SK-MEL-5 (cell line): Measurements from ENCODE around the gene GJA1. TPM values are rescaled to one million over a fixed set of nuclear protein-coding genes. Genes with fewer than 3 reads are reported as not detected.

Experiments
- DNase-seq: peaks from one replicate; pipeline ENCODE4 v3.0.0-alpha.2; 2016; ENCODE audit warnings: low read depth, low spot score
- in situ Hi-C: cut with HindIII; loops from 2 replicates; pipeline ENCODE4 v1.10.0; 2016; ENCODE audit warnings: low sequenced_read_pairs, high pct_unique_total_duplicates, low pct_unique_long_range_greater_than_20kb
- small RNA-seq, 2 experiments: library from RNA; depleted of rRNA; stranded (forward); fragments of <200 nt; gene quantifications; one replicate each; pipeline ENCODE3, GENCODE V24; 2014
- total RNA-seq: library from RNA; depleted of rRNA; stranded (reverse); fragments of >200 nt; shearing (Covaris generic); gene quantifications from 2 replicates; pipeline ENCODE4 v1.2.3, GENCODE V29; 2014; rRNA removed

GJA1 gene
- total RNA-seq, 1 experiment from 2014 or later: 0.32 TPM

DNA sequence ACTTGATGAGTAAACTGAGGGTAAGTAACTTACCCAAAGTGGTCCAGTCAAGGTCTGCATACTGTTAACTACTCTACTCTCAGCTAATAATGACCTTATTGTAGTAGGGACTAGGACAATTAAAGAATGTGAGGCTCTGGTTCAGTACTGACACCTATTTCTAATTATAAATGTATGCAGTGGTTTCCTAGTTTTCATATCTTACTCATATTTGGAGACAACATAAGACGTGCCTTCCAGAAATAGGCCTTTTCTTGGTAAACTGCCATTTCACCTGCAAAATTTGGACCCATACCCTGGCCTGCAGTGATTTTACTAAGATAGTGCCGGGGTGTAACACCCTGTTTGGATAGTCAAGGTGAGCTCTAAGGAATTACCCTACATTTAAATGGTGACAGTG, 24.7 kb downstream of the GJA1 start:
- in situ Hi-C loops: no loop called here
- no peak for DNase-seq

DNA sequence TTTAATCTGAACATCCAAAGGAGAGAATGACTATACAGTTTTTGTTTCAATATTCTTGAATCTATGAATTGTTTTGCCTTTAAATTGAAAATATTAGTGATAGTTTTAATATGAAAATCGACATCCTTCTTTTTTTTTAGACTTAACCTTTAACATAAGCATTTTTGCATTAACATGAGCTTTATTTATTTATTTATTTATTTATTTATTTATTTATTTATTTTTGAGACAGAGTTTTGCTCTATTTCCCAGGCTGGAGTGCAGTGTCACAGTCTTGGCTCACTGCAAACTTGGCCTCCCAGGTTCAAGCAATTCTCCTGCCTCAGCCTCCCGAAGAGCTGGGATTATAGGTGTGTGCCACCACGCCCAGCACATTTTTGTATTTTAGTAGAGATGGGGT, 27.6 kb downstream of the GJA1 start:
- in situ Hi-C loops: no loop called here

DNA sequence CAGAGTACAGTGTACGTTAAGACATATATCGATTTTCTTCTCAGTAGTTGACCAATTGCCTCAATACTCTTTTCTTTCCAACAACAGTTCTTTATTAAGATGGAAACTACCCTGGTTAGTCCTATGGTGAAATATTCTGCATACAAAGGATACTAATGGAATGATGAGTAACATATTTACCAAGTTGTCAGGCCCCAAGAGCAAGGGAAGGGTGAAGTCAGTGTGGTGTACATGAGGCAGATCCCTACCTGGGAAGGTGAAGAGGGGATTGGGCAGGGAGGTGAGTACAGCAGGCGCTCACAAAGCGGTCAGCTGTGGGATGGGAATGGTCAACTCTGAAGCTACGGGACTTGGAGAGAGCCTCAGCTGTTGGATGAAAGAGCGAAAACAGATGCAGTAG, 29.7 kb downstream of the GJA1 start:
- peak; percentile 8 for DNase-seq
- in situ Hi-C loops: no loop called here

More for the DNA sequence above, 27.6 kb downstream of the GJA1 start:
- DNase-seq: no peak

DNA sequence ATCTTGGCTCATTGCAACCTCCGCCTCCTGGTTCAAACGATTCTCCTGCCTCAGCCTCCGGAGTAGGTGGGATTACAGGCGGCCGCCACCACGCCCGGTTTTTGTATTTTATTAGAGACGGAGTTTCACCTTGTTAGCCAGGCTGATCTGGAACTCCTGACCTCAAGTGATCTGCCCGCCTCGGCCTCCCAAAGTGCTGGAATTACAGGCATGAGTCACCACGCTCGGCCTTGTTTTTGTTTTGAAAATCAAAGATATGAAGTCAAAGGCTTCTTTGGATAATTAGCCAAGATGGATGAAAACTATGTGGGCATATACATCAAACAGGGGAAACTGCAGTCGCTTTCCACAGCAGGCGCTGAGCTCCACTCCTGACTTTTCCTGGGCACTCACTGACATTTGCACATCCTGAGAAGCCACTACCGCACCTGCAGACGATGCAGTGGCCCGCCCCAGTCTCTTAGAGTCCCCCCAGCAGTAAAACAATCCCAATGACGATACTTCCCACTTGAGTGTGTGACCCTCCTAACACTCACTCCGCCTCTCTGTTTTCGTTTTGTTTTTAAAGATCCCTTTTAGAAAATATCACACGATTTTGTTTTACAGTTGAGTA, 44.1 kb downstream of the GJA1 start:
- in situ Hi-C loops: no loop called here
- DNase-seq: no peak

DNA sequence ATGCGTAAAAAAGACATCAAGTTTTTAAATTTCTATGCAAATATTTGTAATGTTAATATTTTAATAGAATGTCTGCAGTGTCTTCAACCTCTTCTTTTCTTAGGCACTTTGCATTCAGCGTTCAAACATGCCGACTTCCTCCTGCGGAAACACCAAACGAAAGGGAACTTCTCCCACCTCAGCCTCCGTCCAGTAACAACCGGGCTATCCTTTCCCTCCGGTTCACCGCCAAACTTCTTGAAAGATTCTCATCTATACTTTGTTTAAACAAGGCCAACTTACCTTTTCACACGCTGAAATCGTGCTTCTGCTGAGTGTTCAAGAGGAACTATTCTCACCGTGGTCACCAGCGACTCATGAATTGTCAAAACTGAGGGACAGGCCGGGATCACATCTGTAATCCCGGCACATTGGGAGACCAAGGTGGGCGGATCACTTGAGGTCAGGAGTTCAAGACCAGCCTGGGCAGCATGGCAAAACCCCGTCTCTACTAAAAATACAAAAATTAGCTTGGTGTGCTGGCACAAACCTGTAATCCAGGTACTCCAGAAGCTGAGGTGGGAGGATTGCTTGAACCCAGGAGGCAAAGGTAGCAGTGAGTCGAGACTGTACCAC, 44.8 kb downstream of the GJA1 start:
- DNase-seq: no peak

DNA sequence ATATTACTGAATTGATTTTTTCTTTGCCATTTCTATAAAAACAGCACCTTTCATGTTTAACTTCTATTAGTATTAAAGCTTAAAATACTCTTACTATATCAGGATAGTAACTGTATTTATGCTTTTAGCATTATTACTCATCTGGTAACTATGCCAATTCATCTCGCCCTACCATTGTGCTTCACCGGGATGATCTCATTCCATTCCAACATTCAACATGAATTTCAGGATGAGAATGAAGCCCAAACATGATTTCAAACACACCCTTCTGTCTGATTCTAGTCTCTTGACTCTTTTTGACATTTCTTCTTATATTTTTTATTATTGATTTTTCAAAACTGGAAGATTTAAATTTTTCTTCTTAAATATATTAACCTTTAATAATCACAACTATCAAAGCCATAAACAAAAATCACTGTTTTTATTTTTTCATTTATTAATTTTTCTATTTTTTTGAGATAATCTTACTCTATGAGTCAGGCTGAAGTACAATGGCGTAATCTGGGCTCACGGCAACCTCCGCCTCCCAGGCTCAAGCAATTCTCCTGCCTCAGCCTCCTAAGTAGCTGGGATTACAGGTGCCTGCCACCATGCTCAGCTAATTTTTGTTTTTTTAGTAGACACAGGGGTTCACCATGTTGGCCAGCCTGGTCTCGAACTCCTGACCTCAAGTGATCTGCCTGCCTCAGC, 46.7 kb downstream of the GJA1 start:
- DNase-seq: no peak
- in situ Hi-C loops: no loop called here

More for the DNA sequence above, 44.8 kb downstream of the GJA1 start:
- in situ Hi-C loops: no loop called here

DNA sequence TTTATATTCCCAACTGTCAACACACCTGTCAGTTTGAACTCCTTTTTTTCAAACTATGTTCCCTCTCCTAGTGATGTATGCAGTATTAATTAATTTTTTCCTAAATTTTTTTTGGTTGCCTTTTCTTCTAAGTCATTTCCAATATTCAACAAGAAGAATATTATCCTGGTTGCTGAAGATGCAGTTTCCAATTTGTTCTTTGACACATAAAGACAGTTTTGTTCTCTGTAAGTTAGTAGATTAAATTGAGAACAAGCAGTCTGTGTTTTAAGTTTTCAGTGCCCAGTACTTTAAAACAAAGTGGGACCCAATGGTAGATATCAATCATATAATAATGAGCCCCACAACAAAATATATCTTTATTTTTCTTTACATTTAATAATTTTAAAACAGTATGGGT, 47.3 kb downstream of the GJA1 start:
- DNase-seq: peak; percentile 53

DNA sequence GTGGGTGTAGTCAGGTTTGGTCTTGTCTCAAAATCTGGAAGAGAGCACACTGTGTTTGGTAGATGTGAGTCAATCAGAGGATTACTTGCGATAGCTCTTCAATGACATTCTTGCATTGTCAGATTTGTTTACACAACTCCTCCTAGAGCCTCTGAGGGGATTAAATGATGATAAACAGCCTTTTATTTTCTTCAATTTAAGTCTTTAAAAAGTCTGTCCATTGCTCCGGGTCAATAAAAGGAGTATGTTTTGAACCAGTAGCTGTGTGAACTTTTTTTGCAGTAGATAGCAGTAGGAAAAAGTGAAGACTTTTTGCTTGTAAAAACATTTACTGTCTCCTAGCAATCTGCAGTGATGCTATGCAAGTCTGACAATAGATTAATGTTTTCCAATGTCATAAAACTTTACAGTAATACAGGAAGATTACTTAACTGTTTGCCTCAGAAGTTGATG, 49.9 kb downstream of the GJA1 start:
- in situ Hi-C loops: no loop called here
- DNase-seq: no peak

More for the DNA sequence above, 47.3 kb downstream of the GJA1 start:
- in situ Hi-C loops: no loop called here

DNA sequence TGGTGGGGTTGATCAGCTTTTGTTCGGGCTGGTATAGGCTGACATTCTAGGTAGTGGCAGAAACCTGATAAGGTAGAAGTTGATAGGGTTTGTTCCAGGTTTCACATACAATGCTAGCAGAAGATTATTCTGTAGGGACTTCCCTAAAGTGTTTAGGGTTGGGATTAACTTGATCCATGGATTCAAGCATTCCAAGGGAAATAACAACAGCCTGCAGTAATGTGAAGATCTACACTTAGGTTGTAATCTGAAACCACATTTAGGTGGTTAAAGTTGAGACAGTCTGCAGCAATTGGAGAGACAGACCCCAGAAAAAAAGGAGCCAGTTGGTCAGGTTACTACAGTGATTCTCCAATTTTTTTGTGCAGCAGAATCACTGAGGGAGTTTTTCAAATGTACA, 56.1 kb downstream of the GJA1 start:
- no peak for DNase-seq
- in situ Hi-C loops: no loop called here

DNA sequence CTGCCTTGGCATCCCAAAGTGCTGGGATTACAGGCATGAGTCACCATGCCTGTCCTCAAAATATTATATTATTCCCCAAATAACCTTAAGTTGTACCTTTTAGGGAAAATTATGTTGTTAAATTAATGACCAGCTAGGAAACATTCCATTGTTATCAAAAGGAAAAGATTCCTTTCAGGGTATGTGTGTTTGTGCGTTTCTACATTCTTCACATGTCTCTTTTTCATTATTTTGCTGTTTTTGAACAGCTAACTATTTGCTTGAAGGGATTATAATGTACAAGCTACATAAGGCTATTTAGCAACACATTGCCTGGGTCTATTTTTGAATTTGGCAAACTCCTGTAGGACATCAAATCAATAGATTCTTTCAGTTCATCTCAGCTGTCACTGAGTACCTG, 57.1 kb downstream of the GJA1 start:
- DNase-seq: no peak
- in situ Hi-C loops: no loop called here

DNA sequence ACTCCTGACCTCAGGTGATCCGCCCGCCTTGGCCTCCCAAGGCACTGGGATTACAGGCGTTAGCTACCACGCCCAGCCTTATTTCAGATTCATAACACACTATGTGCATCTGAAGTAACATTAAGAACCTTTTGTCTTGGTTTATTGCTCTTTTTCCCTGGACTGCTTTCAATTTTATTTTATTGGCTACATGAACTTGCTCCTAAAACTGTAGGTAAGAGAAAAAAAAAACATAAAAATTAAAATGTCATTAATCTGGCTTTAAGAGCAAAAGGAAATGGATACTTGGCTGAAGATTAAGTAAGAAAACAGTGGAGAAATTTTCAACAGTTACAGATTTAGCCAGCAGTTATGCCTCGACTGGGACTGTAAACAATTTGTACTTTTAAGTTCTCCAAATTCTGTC, 62.5 kb downstream of the GJA1 start:
- no peak for DNase-seq
- in situ Hi-C loops: no loop called here

DNA sequence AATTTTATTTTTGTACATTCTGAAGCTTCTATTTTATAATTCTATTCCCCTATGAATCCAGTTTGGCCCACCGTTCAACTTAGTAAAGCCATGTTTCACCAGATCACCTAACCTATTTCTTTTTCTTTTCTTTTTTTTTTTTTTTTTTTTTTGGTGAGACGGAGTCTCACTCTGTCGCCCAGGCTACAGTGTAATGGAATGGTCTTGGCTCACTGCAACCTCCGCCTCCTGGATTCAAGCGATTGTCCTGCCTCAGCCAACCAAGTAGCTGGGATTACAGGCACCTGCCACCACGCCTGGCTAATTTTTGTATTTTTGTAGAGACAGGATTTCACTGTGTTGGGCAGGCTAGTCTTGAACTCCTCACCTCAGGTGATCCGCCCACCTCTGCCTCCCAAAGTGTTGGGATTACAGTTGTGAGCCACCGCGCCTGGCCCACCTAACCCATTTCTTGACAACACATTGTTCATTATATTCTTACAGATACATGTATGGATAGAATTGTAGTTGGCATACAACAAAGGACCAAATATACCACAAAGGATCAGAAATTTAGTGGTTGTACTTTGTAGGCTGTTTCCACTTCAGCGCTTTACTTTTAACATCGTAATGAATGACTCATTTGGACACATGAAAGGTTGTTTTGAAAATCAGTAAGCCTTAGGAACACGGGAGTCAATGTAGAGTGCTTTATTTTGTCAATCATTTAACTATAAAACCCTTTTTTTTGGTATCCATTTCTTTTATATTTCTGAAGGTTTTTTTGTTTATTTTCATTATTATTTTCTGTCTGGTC, 63.2 kb downstream of the GJA1 start:
- in situ Hi-C loops: no loop called here
- DNase-seq: no peak

Small RNA genes lying within 50 kb of the gene (small RNA-seq; reads per million reads assigned to genes)
- 0 reads per million in 2 experiments for gene RNU4-35P

Other genes with a start within 250 kb of the GJA1 start
- gene TBC1D32, start 101.2 kb upstream of the GJA1 start, total RNA-seq: 1.1 and 4.1 TPM in 2 replicates